Nucleus accumbens (tissue), 56 donors: ENCODE data around the gene COX15.
"Not testable (repeated sequence)": the region's sequence is repeated elsewhere in the genome, so short reads cannot be mapped to it uniquely, and the experiment has no call there.

Experiments used
- DNase-seq, 56 donors: peaks; one replicate each; lab custom pipeline; 2025; lab: John Stamatoyannopoulos, UW

Gene COX15

GRCh38 chr10:99742254-99742653 is 10.3 kb upstream of the COX15 start:
- DNase-seq, result no peak

GRCh38 chr10:99740933-99741559 is 9.1 kb upstream of the COX15 start:
- DNase-seq, result no peak

- no peak for DNase-seq
Measured at GRCh38 chr10:99740260-99740659, 8.3 kb upstream of the COX15 start.

GRCh38 chr10:99734111-99734510 is 2.2 kb upstream of the COX15 start:
- not testable (repeated sequence) for DNase-seq

GRCh38 chr10:99733366-99733765 is 1.4 kb upstream of the COX15 start:
- DNase-seq, result peak in 3 of 56 donors; percentile 4 to 22 (median 22)

DNA sequence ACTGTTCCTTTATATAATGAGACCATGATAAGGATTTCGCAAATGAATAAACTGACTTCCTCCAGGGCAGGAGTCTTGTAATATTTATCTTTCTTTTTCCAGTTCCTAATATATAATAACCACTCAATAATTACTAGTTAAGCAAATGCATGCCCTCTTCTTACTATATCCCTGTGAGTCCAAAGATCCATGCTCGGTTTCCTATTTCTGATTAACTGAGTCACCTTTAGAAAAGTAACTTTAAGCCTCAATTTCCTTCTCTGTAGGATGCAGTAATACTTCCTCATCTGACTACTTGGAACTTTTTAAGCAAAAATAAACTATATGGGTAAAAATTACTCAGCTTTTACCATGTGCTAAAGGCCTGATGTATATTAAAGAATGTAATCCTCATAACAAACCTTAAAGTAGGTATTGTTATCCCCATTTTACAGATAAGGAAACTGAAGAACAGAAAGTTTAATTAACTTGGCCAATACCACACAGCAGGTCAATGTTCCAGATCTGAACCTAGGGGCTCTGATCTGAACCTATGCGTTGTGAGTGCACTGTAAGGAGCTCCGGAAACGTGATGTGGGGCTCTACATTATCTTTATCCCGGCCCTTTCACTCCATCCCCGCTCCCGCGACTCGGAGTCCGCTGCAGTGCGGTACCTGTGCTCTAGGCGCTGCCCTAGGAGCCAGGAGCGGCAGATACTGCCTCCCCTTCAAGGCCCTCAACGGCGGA is 458 bp downstream of the COX15 start:
- no peak for DNase-seq

DNA sequence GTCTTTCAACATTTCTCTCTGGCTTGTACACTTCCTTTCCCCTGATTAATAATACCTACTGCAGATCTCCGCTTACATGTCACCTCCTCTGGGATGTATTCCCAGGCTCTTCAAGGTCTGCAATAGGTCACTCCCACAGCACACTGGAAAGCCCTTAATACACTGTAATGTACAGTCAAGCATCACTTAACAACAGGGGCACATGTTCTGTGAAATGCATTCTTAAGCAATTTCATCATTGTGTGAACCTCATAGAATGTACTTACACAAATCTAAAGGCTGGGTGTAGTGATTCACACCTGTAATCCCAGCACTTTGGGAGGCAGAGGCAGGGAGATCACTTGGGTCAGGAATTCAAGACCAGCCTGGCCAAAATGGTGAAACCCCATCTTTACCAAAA is 1.9 kb downstream of the COX15 start:
- no peak for DNase-seq

GRCh38 chr10:99720387-99720786 is 11.5 kb downstream of the COX15 start:
- DNase-seq, result no peak

- no peak for DNase-seq
Measured at GRCh38 chr10:99714446-99714845, 17.5 kb downstream of the COX15 start.

DNA sequence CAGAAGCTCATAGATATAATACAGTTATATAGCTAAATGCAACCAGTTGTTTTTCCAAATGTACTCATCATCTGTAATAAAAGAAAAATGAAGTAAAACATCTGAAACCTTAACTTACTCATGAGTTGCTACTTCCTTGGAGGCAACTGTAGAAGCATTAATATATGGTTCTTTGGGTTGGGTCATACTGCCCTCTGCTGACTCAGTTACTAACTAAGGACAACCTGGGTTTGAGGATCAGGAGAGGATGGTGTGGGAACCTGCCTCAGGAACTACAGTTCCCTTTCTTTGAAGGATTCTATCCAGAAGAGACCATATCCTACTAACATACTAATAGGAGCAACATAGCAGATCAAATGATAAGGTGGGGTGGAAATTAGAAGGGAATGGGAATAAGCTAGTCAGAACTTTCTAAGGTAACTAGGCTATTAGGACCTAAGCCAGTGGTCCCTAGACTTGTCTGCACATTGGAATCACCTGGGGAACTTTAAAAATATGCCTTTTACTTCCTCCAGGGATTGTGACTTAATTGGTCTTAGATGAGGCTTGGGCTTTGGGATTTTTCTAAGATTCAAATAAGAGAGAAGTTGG is 20.7 kb downstream of the COX15 start:
- DNase-seq, result peak in 5 of 56 donors; percentile 1 to 24 (median 5)

DNA sequence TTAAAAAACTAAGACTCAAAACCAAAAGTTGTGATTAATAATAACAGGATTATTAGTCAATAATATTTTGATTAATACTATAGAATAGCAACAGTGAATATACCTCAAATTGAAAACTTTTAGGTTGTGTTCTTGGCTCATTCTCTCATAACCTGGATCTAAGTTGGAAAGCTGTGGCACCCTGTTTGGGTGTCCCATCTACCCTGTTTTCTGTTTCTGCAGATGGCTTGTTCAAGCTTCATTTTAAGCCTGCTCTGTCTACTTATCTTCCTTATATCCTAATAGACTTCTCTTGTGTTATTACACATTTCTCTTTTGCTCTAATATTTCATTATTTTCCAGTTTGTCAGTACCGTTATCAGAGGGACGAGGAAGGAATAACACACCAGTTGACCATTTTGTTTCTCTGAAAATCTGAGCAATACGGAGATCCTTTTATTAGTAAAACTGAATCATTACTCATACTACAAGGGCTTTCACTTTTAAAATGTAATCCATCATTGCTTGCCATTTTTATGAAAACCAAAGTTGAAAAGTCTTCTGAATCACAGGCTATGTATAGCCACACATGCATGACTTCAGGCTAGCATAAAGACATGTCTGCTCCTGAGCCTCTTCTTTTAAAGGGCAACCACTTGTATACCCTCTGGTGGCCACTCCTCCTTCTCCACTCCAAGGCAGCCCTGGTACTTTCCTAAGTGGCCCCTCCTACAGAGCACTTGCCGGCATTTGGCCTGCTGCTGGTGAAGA is 22.3 kb downstream of the COX15 start:
- DNase-seq, result no peak

DNA sequence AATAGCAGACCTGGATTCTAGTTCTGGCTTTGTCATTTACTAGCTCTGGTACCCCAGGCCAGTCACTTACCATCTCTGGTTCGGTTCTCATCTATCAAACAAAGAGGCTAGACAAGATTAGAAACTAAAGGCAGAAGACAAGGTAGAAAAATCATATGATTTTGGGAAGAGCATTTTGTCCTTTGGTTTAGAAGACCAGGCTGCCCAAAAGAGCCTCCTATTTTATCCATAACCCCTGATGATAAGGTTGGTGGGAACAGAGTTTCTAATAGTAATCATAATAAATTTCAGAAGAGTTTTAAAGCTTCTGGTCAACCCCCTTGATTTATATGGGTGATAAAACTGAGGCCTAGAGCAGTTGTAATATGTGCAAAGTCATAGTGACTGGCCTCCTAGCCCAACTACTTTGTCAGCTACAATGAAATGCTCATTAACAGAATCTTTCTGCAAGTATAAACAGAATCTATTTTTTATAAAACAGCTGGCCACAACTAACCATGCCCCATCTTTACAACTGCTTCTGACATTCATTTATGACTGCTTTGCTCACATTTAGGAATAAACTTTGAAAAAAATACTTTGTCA is 23.4 kb downstream of the COX15 start:
- no peak for DNase-seq

- DNase-seq, result no peak
Measured at GRCh38 chr10:99700649-99701048, 31.3 kb downstream of the COX15 start.

GRCh38 chr10:99698504-99699080 is 33.3 kb downstream of the COX15 start:
- no peak for DNase-seq

DNA sequence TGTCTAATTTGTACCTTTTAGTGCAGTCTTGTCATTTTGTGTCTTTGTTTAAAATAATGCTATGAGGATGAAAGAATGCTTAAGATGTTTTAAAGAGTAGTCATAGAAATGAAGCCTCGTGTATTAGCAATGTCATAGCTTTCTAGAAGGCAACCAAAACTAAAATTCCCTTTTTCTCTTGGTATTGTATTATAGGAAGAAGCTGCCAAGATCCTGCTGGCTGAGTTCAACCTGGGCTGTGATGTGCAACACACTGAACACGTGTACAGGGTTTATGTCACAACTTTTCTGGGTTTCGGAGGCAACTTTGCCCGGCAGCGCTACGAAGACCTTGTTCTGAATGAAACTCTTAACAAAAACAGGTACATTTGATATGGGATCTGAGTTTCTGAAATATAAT is 36.2 kb downstream of the COX15 start:
- no peak for DNase-seq

GRCh38 chr10:99693933-99694583 is 37.9 kb downstream of the COX15 start:
- no peak for DNase-seq

DNA sequence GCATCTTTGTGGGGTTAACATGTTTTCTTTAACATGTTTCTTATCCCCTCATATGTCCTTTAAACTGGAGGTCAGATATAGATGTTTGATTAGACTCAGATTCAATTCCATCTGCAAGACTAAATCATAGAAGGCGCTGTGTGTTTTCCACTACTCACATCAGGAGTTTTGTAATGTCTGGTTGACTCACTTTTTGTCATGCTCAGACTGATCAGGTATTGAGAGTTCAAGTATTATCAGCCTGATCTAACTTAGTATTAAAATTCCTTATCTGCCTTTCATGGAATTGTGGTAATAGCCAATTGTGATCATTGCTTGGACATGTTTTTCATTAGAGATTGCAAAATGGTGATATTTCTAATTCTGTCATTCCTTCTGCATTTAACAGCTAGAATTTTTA is 42.5 kb downstream of the COX15 start:
- DNase-seq, result no peak

DNA sequence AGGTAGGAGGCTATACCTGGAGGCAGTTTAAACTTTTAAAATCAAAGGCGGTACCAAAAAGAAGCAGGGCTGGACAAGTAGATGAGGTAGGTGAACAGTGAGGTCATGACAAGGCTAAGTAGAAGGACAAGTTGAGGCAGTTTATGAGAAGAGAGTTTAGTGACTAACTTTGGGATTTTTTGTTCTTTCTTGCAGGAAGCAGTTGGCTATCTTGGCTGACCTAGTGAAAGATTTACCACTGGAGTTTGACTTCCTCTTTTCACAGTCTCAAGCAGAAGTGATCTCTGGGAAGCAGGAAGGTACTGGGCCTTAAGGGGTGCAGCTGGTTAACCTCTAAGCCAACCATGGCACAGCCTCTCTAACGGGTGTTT is 46.3 kb downstream of the COX15 start:
- DNase-seq, result peak in 1 of 56 donors; percentile 2

GRCh38 chr10:99682752-99683151 is 49.2 kb downstream of the COX15 start:
- DNase-seq, result no peak
